Measurements from ENCODE around the gene PPP1R12A. TPM values are rescaled to one million over a fixed set of nuclear protein-coding genes. Genes with fewer than 3 reads are reported as not detected.

The PPP1R12A gene
- total RNA-seq, 4 donors from 2014 or later, result 82.6 to 128 (median 87.4) TPM

GRCh38 chr12:79848339-79848738 is 86.6 kb downstream of the PPP1R12A start:
- TF ChIP-seq CTCF (IDR thresholded peaks at IDR 0.05; ENCODE audit: low read depth), result no peak

- TF ChIP-seq CTCF (IDR thresholded peaks at IDR 0.05; ENCODE audit: low read depth), result no peak
Measured at GRCh38 chr12:79847417-79847816, 87.5 kb downstream of the PPP1R12A start.

- no peak for TF ChIP-seq CTCF (IDR thresholded peaks at IDR 0.05; ENCODE audit: low read depth)
Measured at GRCh38 chr12:79844693-79845092, 90.2 kb downstream of the PPP1R12A start.

- TF ChIP-seq CTCF (IDR thresholded peaks at IDR 0.05; ENCODE audit: low read depth), result no peak
Measured at GRCh38 chr12:79843978-79844377, 90.9 kb downstream of the PPP1R12A start.

GRCh38 chr12:79842630-79843029 is 92.3 kb downstream of the PPP1R12A start:
- TF ChIP-seq CTCF (IDR thresholded peaks at IDR 0.05; ENCODE audit: low read depth), result no peak

GRCh38 chr12:79841878-79842265 is 93.0 kb downstream of the PPP1R12A start:
- TF ChIP-seq CTCF (IDR thresholded peaks at IDR 0.05; ENCODE audit: low read depth), result no peak

GRCh38 chr12:79841248-79841877 is 93.5 kb downstream of the PPP1R12A start:
- TF ChIP-seq CTCF (IDR thresholded peaks at IDR 0.05; ENCODE audit: low read depth), result no peak

Measured in subcutaneous adipose tissue (tissue), 4 donors.